GM21367 (cell line): ENCODE data around the gene GEMIN4.

ENCODE experiments used
- ATAC-seq: cut with Tn5 transposase; IDR thresholded peaks from one replicate; pipeline ENCODE4 v1.9.1; 2021; ENCODE audit not compliant: unreplicated experiment

GEMIN4 gene

GRCh38 chr17:744937-745336, 7.1 kb downstream of the GEMIN4 start:
- no peak for ATAC-seq

DNA sequence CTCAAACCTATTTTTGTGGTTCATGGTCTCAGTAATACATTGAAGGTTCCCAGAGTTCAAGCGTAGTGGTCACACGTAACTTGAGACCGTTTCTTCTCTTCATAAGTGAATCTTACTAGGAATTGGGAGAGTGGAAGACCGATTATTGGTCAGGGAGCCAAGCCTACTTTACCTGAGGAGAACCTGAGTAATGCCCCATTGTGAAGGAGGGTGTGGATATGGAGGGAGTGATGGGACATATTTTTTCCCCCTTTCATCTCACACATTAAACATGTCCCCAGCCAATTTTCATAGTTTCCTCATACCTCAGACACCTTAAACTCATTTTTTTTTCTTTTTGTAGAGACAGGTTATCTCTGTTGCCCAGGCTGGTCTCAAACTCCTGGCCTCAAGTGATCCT, 8.9 kb downstream of the GEMIN4 start:
- ATAC-seq: no peak

GRCh38 chr17:742147-742793, 9.8 kb downstream of the GEMIN4 start:
- ATAC-seq: no peak

GRCh38 chr17:740240-741017, 11.6 kb downstream of the GEMIN4 start:
- ATAC-seq: no peak

- no peak for ATAC-seq
These were observed 14.4 kb downstream of the GEMIN4 start for GRCh38 chr17:737561-738113.

- ATAC-seq: no peak
These were observed 18.3 kb downstream of the GEMIN4 start for GRCh38 chr17:733743-734142.

- ATAC-seq: no peak
These were observed 19.0 kb downstream of the GEMIN4 start for GRCh38 chr17:732902-733720.

- ATAC-seq: no peak
These were observed 19.8 kb downstream of the GEMIN4 start, which contains the start of gene TLCD3A for GRCh38 chr17:732067-732901. TLCD3A (plus strand) TSS chr17:732596; CDS start chr17:732648, 52 bp downstream.

DNA sequence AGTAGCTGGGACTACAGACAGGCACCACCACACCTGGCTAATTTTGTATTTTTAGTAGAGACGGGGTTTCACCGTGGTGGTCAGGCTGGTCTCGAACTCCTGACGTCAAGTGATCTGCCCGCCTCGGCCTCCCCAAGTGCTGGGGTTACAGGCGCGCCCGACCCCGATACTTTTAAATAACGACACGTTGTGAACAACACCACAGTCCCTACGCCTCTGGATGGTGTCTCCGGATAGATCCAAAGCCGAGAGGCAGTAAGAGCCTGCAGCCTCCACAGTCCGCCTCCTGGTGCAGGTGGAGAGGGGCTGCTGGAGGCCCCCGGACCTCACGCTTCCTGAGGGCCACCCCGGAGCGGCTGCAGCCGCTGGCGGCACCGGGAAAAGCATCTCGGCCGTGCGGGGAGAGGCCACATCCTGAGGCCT, 20.4 kb downstream of the GEMIN4 start:
- no peak for ATAC-seq

- no peak for ATAC-seq
These were observed 23.2 kb downstream of the GEMIN4 start for GRCh38 chr17:728911-729310.

GRCh38 chr17:726271-726919, 25.7 kb downstream of the GEMIN4 start:
- ATAC-seq: no peak

- no peak for ATAC-seq
These were observed 26.3 kb downstream of the GEMIN4 start for GRCh38 chr17:725746-726145.

DNA sequence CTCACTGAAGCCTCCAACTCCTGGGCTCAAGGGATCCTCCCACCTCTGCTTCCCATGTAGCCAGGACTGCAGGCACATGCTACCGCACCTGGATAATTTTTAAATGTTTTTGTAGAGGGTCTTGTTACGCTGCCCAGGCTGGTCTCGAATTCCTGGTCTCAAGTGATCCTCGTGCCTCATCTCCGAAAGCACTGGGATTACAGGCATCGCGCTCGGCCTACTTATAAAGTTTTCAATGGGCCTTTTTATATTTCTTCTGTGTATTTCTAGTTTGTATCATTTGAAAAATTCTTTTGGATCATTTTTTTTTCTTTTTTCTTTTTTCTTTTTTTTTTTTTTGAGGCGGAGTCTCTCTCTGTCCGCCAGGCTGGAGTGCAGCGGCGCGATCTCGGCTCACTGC, 27.0 kb downstream of the GEMIN4 start:
- ATAC-seq: no peak

DNA sequence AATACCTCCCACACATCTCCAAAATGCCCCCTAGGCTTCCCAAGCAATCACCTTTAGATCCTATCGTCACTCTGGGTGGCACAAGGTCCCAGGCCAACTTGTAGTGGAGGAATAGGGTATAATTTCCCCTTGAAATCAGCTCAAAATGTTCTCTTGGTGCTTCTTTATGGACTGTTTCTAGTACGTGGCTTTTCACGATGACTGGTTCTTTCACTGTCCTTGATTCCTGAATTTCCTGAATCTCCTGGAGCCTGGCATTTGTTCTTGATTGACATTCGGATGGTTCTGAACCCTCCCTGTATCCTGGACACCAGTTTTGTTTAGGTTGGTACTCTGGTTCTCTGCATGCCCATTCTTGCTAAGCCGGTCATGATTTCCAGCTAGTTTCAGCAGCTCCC, 30.5 kb downstream of the GEMIN4 start:
- no peak for ATAC-seq

- ATAC-seq: no peak
These were observed 31.1 kb downstream of the GEMIN4 start for GRCh38 chr17:720706-721539.

DNA sequence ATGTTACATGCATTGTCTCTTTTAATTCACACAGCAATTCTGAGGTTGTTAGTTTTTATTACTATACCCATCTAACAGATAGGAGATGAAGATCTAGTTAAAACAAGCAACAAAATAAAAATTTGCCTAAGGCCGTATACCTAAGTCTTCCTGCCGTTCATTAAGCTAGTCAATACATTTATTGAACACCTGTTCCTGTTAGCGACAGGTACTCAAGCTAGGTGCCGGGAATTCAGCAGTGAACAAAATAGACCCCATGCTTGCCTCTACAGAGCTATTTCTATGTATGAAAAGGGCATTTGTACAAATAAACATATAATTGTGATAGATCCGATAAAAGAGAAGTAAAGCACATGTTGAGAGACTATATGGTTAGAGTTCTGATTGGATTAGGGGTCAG, 34.0 kb downstream of the GEMIN4 start:
- ATAC-seq: no peak

- ATAC-seq: no peak
These were observed 43.9 kb downstream of the GEMIN4 start for GRCh38 chr17:708132-708531.

DNA sequence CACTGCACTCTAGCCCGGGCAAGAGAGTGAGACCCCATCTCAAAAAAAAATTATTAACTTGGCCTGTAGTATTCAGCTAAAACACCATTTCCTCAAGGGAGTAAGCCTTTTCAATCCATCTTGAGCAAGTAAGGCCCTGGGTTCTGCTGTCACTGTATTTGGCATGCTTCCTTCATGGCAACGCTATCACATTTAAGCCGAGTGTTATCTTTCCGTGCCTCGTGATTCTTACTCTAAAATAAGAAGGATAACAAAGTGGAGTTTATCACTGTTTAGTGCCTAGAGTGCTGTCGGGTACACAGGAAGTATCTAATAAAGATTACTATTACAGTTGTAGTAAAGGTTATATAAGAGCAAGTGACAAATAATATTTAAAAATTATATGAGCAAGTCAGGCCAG, 46.2 kb downstream of the GEMIN4 start:
- no peak for ATAC-seq

DNA sequence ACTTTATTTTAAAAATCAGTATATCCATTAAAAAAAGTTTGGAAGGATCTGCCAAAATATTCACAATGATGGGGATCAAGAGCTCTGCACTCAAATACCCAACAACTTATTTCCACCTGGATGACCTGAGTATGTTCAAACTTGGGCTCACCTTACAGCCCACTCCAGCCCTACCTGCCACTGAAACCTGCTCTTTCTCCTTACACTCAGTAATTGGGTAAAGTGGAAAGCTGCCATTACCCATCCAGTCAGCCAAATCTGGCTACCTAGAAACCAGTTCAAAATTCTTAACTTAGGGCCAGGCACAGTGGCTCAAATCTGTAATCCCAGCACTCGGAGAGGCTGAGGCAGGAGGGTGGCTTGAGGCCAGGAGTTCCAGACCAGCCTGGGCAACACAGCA, 47.1 kb downstream of the GEMIN4 start:
- ATAC-seq: no peak
